Right atrium auricular region (tissue), 2 donors: Measurements from ENCODE around the gene ABI2. TPM values are rescaled to one million over a fixed set of nuclear protein-coding genes. Genes with fewer than 3 reads are reported as not detected.

Source experiments
- DNase-seq: peaks from one replicate; pipeline ENCODE4 v3.0.0-alpha.2; 2019; ENCODE audit warnings: low spot score
- H3K27ac ChIP-seq, 2 donors: fragments of 200-600 bp; sonication (generic); 1 replicate in 1 of 2; 2 replicates in 1 of 2; pipeline ENCODE4 v1.5.1; 2016 to 2019
- H3K27me3 ChIP-seq, 2 donors: fragments of 200-600 bp; sonication (generic); one replicate each; pipeline versions ENCODE4 v1.5.1 to v1.6.0; 2017 to 2019
- H3K36me3 ChIP-seq: fragments of 200-600 bp; sonication (generic); one replicate; pipeline ENCODE4 v1.5.1; 2016
- H3K4me1 ChIP-seq, 2 donors: fragments of 200-600 bp; sonication (generic); one replicate each; pipeline versions ENCODE4 v1.5.1 to v1.6.0; 2017 to 2019
- H3K4me3 ChIP-seq, 2 donors: fragments of 200-600 bp; sonication (generic); 1 replicate in 1 of 2; 2 replicates in 1 of 2; pipeline ENCODE4 v1.5.1; 2017 to 2019; ENCODE audit warnings: mild to moderate bottlenecking in 1 of 2, moderate library complexity in 1 of 2
- H3K9me3 ChIP-seq, 2 donors: fragments of 200-600 bp; sonication (generic); one replicate each; pipeline ENCODE4 v1.5.1; 2019
- CTCF ChIP-seq, 2 donors: fragments of 200-600 bp; sonication (generic); IDR thresholded peaks; one replicate each; pipeline ENCODE4 v1.5.1; 2019; ENCODE audit warnings: antibody characterized with exemption in 2 of 2
- total RNA-seq, 2 donors: library from RNA; depleted of rRNA; stranded (reverse); fragments of >200 nt; gene quantifications; one replicate each; pipeline ENCODE4 v1.1.0, GENCODE V29; 2016

ABI2 gene
- total RNA-seq, 2 donors from 2014 or later, result 41.5 to 52.0 TPM

DNA sequence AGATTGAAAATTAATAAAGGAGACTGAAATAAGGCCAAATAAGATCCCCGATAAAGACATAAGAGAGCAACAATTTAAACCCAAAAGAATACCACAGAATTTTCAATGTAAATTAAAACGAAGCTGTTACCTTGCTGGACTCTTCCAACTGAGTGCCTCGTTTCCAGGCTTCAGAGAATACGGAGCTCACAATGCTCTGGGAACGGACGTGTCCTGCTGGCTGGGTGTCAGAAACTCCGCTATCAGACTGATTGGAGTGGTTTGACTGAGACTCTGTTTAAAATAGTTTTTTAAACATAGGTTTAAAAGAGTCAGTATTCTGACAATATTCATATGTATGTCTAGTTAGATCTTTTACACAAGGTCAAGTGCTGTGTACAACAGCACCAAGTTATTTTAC lies 116.5 kb downstream of the ABI2 start:
- no peak for TF ChIP-seq CTCF (IDR thresholded peaks at IDR 0.05)
- H3K4me3 ChIP-seq, result no peak overlapping the region
- H3K9me3 ChIP-seq, result no peaks in the 10 kb centered on the region
- peaks cover 29% of the 10 kb centered on the region for H3K36me3 ChIP-seq
- DNase-seq, result no peak
- no peaks in the 10 kb centered on the region for H3K4me1 ChIP-seq
- H3K27me3 ChIP-seq, result no peaks in the 10 kb centered on the region
- H3K27ac ChIP-seq, result no peak overlapping the region

GRCh38 chr2:203446071-203446481 lies 117.9 kb downstream of the ABI2 start:
- H3K9me3 ChIP-seq, result no peaks in the 10 kb centered on the region
- no peaks in the 10 kb centered on the region for H3K27me3 ChIP-seq
- TF ChIP-seq CTCF (IDR thresholded peaks at IDR 0.05), result no peak
- H3K27ac ChIP-seq, result no peak overlapping the region
- no peaks in the 10 kb centered on the region for H3K4me1 ChIP-seq
- DNase-seq, result no peak
- H3K4me3 ChIP-seq, result no peak overlapping the region
- H3K36me3 ChIP-seq, result peaks cover 29% of the 10 kb centered on the region

- no peaks in the 10 kb centered on the region for H3K27me3 ChIP-seq
- H3K36me3 ChIP-seq, result peaks cover 28% of the 10 kb centered on the region
- no peaks in the 10 kb centered on the region for H3K9me3 ChIP-seq
- H3K4me3 ChIP-seq, result no peak overlapping the region
- H3K4me1 ChIP-seq, result no peaks in the 10 kb centered on the region
- no peak for TF ChIP-seq CTCF (IDR thresholded peaks at IDR 0.05)
- no peak for DNase-seq
- H3K27ac ChIP-seq, result no peak overlapping the region
Measured at GRCh38 chr2:203446780-203447179, 118.6 kb downstream of the ABI2 start.

DNA sequence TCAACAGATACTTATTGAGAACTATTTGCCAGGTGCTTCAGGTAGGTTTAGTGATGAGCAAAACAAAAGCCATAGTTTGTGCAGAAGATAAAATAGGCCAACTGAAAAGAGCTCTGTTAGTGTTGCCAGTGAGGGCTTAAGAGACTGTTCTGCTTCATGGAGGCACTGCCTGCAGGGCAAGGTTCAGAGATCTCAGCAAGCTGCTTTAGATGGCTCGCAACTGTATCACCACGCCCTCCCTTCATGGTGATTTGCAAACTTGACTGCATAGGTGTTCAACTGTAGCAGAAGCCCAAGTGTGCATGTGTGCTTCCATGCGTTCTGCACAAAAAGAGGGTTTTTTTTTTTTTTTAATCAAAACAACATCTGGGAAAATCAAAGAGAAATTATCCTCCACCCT lies 122.4 kb downstream of the ABI2 start:
- DNase-seq, result no peak
- Histone ChIP-seq H3K27ac (no peak overlapping the region), H3K36me3 (peaks cover 19% of the 10 kb centered on the region), H3K27me3 (no peaks in the 10 kb centered on the region), H3K9me3 (no peaks in the 10 kb centered on the region), H3K4me1 (peaks cover 0 to 9% of the 10 kb centered on the region in 2 donors), H3K4me3 (no peak overlapping the region)
- TF ChIP-seq CTCF (IDR thresholded peaks at IDR 0.05), result no peak

DNA sequence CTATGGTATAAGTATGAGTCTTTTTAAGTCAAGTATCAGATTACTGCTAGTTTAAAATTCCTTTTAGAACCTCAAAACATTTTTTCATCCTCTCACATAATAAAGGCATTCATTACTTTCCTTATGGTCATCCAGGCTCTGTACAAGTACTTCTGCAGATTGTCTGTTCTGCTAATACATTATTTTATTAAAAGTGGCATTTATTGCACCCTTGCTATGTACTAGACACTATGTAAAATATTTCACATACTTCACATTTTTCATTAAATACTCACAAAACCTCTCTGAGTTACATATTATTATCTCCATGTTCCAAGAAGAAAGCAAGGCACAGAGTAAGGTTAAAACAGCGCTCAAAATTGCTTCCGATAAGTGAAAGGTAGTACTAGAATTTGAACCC lies 122.8 kb downstream of the ABI2 start:
- peaks cover 17% of the 10 kb centered on the region for H3K36me3 ChIP-seq
- H3K27me3 ChIP-seq, result no peaks in the 10 kb centered on the region
- no peaks in the 10 kb centered on the region for H3K9me3 ChIP-seq
- no peak for DNase-seq
- no peak overlapping the region for H3K27ac ChIP-seq
- peaks cover 0 to 9% of the 10 kb centered on the region in 2 donors for H3K4me1 ChIP-seq
- no peak for TF ChIP-seq CTCF (IDR thresholded peaks at IDR 0.05)
- H3K4me3 ChIP-seq, result no peak overlapping the region

GRCh38 chr2:203451689-203452088 lies 123.5 kb downstream of the ABI2 start:
- TF ChIP-seq CTCF (IDR thresholded peaks at IDR 0.05), result no peak
- H3K4me1 ChIP-seq, result peaks cover 0 to 9% of the 10 kb centered on the region in 2 donors
- no peaks in the 10 kb centered on the region for H3K9me3 ChIP-seq
- no peak overlapping the region for H3K4me3 ChIP-seq
- no peak for DNase-seq
- peaks cover 11% of the 10 kb centered on the region for H3K36me3 ChIP-seq
- no peaks in the 10 kb centered on the region for H3K27me3 ChIP-seq
- no peak overlapping the region for H3K27ac ChIP-seq
